Neural cell (in vitro differentiated cells): ENCODE results near the gene UBQLNL. TPM values are rescaled to one million over a fixed set of nuclear protein-coding genes. Genes with fewer than 3 reads are reported as not detected.

Experiments used
- H2AFZ ChIP-seq: fragments of 200-600, 300-800 bp; sonication (generic), shearing (Covaris generic); 2 replicates; pipeline ENCODE4 v1.6.0; 2014; ENCODE audit warnings: low read depth, mild to moderate bottlenecking, antibody characterized with exemption, low read length, moderate library complexity
- H3F3A ChIP-seq: fragments of 200-600 bp; shearing (Covaris generic); 2 replicates; pipeline ENCODE4 v1.6.1; 2016; ENCODE audit warnings: mild to moderate bottlenecking, moderate library complexity, mixed read lengths, antibody characterized with exemption, low read length; ENCODE audit not compliant: insufficient read depth, poor library complexity, severe bottlenecking
- H3K27ac ChIP-seq: fragments of 200-600, 300-800 bp; sonication (generic), shearing (Covaris generic); 2 replicates; pipeline ENCODE4 v1.5.1; 2014; ENCODE audit warnings: mild to moderate bottlenecking, low read length, moderate library complexity
- H3K27me3 ChIP-seq: fragments of 300-800, 200-600 bp; sonication (generic), shearing (Covaris generic); 2 replicates; pipeline ENCODE4 v1.6.0; 2014; ENCODE audit warnings: mild to moderate bottlenecking, low read depth, low read length, moderate library complexity; ENCODE audit not compliant: insufficient read depth
- H3K36me3 ChIP-seq: fragments of 300-800, 200-600 bp; sonication (generic), shearing (Covaris generic); 2 replicates; pipeline ENCODE4 v1.5.1; 2014; ENCODE audit warnings: mild to moderate bottlenecking, antibody characterized with exemption, low read length, moderate library complexity; ENCODE audit not compliant: insufficient read depth
- H3K4me2 ChIP-seq: fragments of 300-800, 200-600 bp; sonication (generic), shearing (Covaris generic); 2 replicates; pipeline ENCODE4 v1.6.0; 2014; ENCODE audit warnings: mild to moderate bottlenecking, low read length
- H3K4me3 ChIP-seq: fragments of 300-800, 200-600 bp; sonication (generic), shearing (Covaris generic); 2 replicates; pipeline ENCODE4 v1.5.1; 2014; ENCODE audit warnings: mild to moderate bottlenecking, low read length, moderate library complexity
- H3K79me2 ChIP-seq: fragments of 200-600 bp; shearing (Covaris generic); replicated peaks from 2 replicates; pipeline ENCODE4 v1.6.0; 2014; ENCODE audit warnings: mild to moderate bottlenecking, low read length, moderate library complexity; ENCODE audit not compliant: insufficient read depth
- H3K9ac ChIP-seq: fragments of 300-800, 200-600 bp; sonication (generic), shearing (Covaris generic); 2 replicates; pipeline ENCODE4 v1.6.1; 2016; ENCODE audit warnings: mild to moderate bottlenecking, low read length, mixed read lengths
- H3K9me2 ChIP-seq: fragments of 200-600 bp; shearing (Covaris generic); 2 replicates; pipeline ENCODE4 v1.6.1; 2016; ENCODE audit warnings: mild to moderate bottlenecking, low read length, mixed read lengths; ENCODE audit not compliant: insufficient read depth
- H3K9me3 ChIP-seq: fragments of 200-600, 300-800 bp; sonication (generic), shearing (Covaris generic); 2 replicates; pipeline ENCODE4 v1.6.1; 2016; ENCODE audit warnings: mild to moderate bottlenecking, mixed run types, low read length, moderate library complexity, mixed read lengths
- H4K20me1 ChIP-seq: fragments of 200-600 bp; shearing (Covaris generic); 2 replicates; pipeline ENCODE4 v1.6.1; 2016; ENCODE audit warnings: mild to moderate bottlenecking, mixed run types; ENCODE audit not compliant: insufficient read depth
- EP300 ChIP-seq: fragments of 450-650 bp; conservative IDR thresholded peaks from 2 replicates; pipeline ENCODE4 v1.6.1; 2014; ENCODE audit warnings: antibody characterized with exemption, mild to moderate bottlenecking, moderate library complexity; ENCODE audit not compliant: poor library complexity, severe bottlenecking
- EZH2 ChIP-seq: fragments of 200-600, 300-800 bp; shearing (Covaris generic), sonication (generic); IDR thresholded peaks from 2 replicates; pipeline ENCODE4 v1.6.1; 2014; ENCODE audit warnings: antibody characterized with exemption, low read length, borderline replicate concordance, mild to moderate bottlenecking; ENCODE audit not compliant: insufficient read depth, poor library complexity, severe bottlenecking
- MXI1 ChIP-seq: fragments of 450-650 bp; conservative IDR thresholded peaks from 2 replicates; pipeline ENCODE4 v1.6.1; 2014; ENCODE audit warnings: antibody characterized with exemption, mild to moderate bottlenecking; ENCODE audit not compliant: poor library complexity, severe bottlenecking
- POLR2AphosphoS5 ChIP-seq: IDR thresholded peaks from 2 replicates; pipeline ENCODE4 v1.6.1; 2012
- RAD21 ChIP-seq: fragments of 450-650 bp; conservative IDR thresholded peaks from 2 replicates; pipeline ENCODE4 v1.6.1; 2014; ENCODE audit warnings: antibody characterized with exemption, mild to moderate bottlenecking, moderate library complexity
- SMC3 ChIP-seq: fragments of 450-650 bp; conservative IDR thresholded peaks from 2 replicates; pipeline ENCODE4 v1.6.1; 2014; ENCODE audit warnings: antibody characterized with exemption, mild to moderate bottlenecking, moderate library complexity; ENCODE audit not compliant: poor library complexity
- TAF1 ChIP-seq: IDR thresholded peaks from 2 replicates; pipeline ENCODE4 v1.6.1; 2012; ENCODE audit warnings: low read depth
- polyA plus RNA-seq: library from polyadenylated mRNA; depleted of rRNA; stranded (reverse); fragments of >200 nt; gene quantifications from 2 replicates; pipeline ENCODE4 v1.2.3, GENCODE V29; 2014
- TF ChIP-seq, protein P1 (sequence below): fragments of 450-650 bp; IDR thresholded peaks from 2 replicates; pipeline ENCODE4 v1.5.1; 2014; ENCODE audit warnings: antibody characterized with exemption, mild to moderate bottlenecking, moderate library complexity; ENCODE audit not compliant: poor library complexity, severe bottlenecking
- TF ChIP-seq, protein P2 (sequence below): IDR thresholded peaks from 2 replicates; pipeline ENCODE4 v1.6.1; 2012; ENCODE audit warnings: borderline replicate concordance

Gene UBQLNL
- polyA plus RNA-seq, 1 donor from 2014 or later = not detected

GRCh38 chr11:5488798-5489399 lies 27.6 kb downstream of the UBQLNL start:
- no peaks in the 10 kb centered on the region for H3K27me3 ChIP-seq
- H3F3A ChIP-seq = no peaks in the 10 kb centered on the region
- H3K9me3 ChIP-seq = no peaks in the 10 kb centered on the region
- H3K4me3 ChIP-seq = no peak overlapping the region
- H3K9ac ChIP-seq = no peak overlapping the region
- H3K9me2 ChIP-seq = no peaks in the 10 kb centered on the region
- H4K20me1 ChIP-seq = no peaks in the 10 kb centered on the region
- no peaks in the 10 kb centered on the region for H3K36me3 ChIP-seq
- H3K27ac ChIP-seq = no peak overlapping the region
- no peaks in the 10 kb centered on the region for H3K79me2 ChIP-seq
- H3K4me2 ChIP-seq = no peak overlapping the region
- no peak overlapping the region for H2AFZ ChIP-seq
- TF ChIP-seq SMC3 (no peak), TAF1 (no peak), EZH2 (no peak), RAD21 (no peak), MXI1 (no peak), POLR2AphosphoS5 (no peak), EP300 (no peak)
- TF ChIP-seq, protein P1, sequence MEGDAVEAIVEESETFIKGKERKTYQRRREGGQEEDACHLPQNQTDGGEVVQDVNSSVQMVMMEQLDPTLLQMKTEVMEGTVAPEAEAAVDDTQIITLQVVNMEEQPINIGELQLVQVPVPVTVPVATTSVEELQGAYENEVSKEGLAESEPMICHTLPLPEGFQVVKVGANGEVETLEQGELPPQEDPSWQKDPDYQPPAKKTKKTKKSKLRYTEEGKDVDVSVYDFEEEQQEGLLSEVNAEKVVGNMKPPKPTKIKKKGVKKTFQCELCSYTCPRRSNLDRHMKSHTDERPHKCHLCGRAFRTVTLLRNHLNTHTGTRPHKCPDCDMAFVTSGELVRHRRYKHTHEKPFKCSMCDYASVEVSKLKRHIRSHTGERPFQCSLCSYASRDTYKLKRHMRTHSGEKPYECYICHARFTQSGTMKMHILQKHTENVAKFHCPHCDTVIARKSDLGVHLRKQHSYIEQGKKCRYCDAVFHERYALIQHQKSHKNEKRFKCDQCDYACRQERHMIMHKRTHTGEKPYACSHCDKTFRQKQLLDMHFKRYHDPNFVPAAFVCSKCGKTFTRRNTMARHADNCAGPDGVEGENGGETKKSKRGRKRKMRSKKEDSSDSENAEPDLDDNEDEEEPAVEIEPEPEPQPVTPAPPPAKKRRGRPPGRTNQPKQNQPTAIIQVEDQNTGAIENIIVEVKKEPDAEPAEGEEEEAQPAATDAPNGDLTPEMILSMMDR = no peak
- TF ChIP-seq, protein P2, sequence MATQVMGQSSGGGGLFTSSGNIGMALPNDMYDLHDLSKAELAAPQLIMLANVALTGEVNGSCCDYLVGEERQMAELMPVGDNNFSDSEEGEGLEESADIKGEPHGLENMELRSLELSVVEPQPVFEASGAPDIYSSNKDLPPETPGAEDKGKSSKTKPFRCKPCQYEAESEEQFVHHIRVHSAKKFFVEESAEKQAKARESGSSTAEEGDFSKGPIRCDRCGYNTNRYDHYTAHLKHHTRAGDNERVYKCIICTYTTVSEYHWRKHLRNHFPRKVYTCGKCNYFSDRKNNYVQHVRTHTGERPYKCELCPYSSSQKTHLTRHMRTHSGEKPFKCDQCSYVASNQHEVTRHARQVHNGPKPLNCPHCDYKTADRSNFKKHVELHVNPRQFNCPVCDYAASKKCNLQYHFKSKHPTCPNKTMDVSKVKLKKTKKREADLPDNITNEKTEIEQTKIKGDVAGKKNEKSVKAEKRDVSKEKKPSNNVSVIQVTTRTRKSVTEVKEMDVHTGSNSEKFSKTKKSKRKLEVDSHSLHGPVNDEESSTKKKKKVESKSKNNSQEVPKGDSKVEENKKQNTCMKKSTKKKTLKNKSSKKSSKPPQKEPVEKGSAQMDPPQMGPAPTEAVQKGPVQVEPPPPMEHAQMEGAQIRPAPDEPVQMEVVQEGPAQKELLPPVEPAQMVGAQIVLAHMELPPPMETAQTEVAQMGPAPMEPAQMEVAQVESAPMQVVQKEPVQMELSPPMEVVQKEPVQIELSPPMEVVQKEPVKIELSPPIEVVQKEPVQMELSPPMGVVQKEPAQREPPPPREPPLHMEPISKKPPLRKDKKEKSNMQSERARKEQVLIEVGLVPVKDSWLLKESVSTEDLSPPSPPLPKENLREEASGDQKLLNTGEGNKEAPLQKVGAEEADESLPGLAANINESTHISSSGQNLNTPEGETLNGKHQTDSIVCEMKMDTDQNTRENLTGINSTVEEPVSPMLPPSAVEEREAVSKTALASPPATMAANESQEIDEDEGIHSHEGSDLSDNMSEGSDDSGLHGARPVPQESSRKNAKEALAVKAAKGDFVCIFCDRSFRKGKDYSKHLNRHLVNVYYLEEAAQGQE = no peak

DNA sequence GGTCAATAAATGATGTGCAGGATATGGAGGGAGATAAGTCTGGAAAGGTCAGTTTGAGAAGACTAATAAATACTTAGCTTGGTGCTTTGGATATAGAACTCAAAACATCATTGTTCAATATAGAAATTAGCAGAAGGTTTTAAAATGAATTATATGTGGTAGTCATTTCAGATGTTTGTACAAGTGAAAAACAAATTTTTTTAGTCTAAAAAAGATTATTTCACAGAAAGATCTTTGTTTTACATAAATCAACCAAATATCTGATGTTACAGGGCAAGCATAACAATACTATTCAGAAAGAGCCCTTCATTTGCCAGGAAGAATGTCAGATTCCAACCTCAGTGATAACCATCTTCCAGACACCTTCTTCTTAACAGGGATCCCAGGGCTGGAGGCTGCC lies 28.1 kb downstream of the UBQLNL start, which contains the start of gene OR52D1:
TSS of gene OR52D1 (plus strand) at position 301 of the 400 bp plus-strand sequence. CDS start at position 323, 22 bp downstream.
- no peaks in the 10 kb centered on the region for H3F3A ChIP-seq
- H3K36me3 ChIP-seq = no peaks in the 10 kb centered on the region
- no peaks in the 10 kb centered on the region for H3K79me2 ChIP-seq
- no peaks in the 10 kb centered on the region for H3K9me2 ChIP-seq
- no peak within 1 kb of the TSS for H2AFZ ChIP-seq
- H3K4me3 ChIP-seq = no peak within 1 kb of the TSS
- no peak within 1 kb of the TSS for H3K9ac ChIP-seq
- no peak within 1 kb of the TSS for H3K4me2 ChIP-seq
- H4K20me1 ChIP-seq = no peaks in the 10 kb centered on the region
- no peak within 1 kb of the TSS for H3K27ac ChIP-seq
- TF ChIP-seq EP300 (no peak), MXI1 (no peak), EZH2 (no peak), RAD21 (no peak), SMC3 (no peak), TAF1 (no peak), POLR2AphosphoS5 (no peak)
- TF ChIP-seq, protein P2 = no peak
- TF ChIP-seq, protein P1 = no peak
- H3K9me3 ChIP-seq = no peaks in the 10 kb centered on the region
- no peaks in the 10 kb centered on the region for H3K27me3 ChIP-seq
